HG02970 (cell line): ENCODE measurements around the gene RPL22L1.
"Not testable (repeated sequence)": the region's sequence is repeated elsewhere in the genome, so short reads cannot be mapped to it uniquely, and the experiment has no call there.

Experiments
- ATAC-seq: cut with Tn5 transposase; IDR thresholded peaks from one replicate; pipeline ENCODE4 v1.9.1; 2021; ENCODE audit warnings: mild to moderate bottlenecking, moderate library complexity, moderate number of reproducible peaks; ENCODE audit not compliant: unreplicated experiment, low FRiP score

Gene RPL22L1

DNA sequence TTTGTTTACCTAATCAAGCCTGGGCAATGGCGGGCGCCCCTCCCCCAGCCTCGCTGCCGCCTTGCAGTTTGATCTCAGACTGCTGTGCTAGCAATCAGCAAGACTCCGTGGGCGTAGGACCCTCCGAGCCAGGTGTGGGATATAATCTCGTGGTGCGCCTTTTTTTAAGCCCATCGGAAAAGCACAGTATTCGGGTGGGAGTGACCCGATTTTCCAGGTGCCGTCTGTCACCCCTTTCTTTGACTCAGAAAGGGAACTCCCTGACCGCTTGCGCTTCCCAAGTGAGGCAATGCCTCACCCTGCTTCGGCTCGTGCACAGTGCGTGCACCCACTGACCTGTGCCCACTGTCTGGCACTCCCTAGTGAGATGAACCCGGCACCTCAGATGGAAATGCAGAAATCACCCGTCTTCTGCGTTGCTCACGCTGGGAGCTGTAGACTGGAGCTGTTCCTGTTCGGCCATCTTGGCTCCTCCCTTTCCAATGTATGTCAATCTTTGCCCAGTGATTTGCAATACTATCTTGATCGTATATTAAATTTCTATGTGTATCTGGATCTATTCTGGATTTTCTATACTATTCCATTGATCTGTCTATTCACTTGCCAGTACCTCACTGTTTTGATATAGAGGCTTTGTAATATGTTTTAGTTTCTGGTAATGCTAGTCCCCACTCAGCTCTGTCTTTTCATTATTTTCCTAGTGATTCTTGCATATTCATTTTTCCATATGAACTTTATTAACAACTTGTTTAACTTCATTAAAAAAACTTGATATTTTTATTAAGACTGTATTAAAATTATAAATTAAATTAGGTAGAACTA, 14.3 kb upstream of the RPL22L1 start:
- ATAC-seq = not testable (repeated sequence)

DNA sequence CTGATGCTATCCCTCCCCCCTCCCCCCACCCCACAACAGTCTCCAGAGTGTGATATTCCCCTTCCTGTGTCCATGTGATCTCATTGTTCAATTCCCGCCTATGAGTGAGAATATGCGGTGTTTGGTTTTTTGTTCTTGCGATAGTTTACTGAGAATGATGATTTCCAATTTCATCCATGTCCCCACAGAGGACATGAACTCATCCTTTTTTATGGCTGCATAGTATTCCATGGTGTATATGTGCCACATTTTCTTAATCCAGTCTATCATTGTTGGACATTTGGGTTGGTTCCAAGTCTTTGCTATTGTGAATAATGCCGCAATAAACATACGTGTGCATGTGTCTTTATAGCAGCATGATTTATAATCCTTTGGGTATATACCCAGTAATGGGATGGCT, 8.7 kb upstream of the RPL22L1 start:
- not testable (repeated sequence) for ATAC-seq

DNA sequence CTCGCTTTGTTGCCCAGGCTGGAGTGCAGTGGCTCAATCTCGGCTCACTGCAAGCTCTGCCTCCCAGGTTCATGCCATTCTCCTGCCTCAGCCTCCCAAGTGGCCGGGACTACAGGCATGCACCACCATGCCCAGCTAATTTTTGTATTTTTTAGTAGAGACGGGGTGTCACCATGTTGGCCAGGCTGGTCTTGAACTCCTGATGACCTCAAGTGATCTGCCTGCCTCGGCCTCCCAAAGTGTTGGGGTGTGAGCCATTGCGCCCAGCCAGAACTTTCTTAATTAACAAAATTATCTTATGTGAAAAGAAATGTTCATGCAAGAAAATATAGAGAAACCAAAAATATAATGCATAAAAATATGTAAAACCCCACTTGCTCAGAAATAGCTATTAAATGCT, 7.3 kb upstream of the RPL22L1 start:
- not testable (repeated sequence) for ATAC-seq

DNA sequence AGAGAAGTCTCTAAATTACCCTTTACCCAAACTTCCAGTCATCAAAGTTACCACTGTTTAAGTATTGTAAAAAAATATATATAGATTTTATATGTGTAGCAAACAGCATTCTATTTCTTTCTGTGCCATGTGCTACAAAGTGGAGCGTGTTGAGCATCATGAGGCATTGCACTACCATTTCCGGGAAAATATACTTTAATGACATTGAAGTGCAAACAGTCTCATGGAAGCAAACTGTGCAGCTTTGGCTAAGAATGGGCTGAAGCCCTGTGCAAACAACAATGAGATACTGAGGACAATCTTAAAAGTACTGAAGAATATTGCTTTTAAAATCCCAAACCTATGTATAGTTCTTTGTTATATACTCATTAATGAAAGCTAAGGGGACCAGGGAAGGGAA, 6.5 kb upstream of the RPL22L1 start:
- no peak for ATAC-seq

DNA sequence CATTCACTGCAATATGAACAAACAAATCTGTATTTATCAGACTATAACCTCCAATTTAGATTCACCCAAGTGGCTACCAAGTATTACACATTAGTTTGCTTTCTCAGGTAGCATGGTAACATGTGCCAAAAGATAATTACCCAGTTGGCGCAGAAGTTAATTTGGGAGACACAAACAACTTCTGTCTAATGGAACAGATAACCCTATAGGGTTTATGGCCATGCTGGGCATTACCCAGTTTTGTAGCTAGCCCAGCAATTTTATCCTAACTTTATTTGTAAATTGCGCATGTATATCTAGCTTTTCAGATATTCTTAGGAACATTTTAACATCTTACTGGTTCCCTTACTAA, 780 bp downstream of the RPL22L1 start:
- no peak for ATAC-seq

DNA sequence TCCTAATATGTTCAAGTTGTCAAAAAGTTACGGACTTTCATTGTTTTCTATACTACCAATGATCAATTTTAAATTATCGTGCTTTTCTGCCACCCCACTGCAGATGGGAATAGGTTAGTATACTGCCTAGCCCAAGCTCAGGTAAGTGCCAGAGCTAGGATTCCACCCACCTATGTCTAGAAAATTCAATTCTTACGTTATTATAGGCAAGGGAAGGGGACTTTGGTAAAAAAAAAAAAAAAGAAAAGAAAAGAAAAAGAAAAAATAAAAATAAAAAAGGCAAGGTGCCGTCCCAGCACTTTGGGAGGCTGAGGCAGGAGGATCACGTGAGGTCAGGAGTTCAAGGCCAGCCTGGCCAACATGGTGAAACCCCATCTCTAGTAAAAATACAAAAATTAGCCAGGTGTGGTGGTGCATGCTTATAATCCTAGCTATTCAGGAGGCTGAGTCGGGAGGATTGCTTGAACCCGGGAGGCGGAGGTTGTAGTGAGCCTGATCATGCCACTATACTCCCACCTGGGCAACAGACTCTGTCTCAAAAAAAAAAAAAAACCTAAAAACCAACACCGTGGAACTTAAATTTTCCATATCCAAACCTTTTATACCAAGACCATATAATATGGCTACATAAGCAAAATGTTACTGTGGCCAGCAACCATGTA, 1.3 kb downstream of the RPL22L1 start:
- ATAC-seq = no peak

DNA sequence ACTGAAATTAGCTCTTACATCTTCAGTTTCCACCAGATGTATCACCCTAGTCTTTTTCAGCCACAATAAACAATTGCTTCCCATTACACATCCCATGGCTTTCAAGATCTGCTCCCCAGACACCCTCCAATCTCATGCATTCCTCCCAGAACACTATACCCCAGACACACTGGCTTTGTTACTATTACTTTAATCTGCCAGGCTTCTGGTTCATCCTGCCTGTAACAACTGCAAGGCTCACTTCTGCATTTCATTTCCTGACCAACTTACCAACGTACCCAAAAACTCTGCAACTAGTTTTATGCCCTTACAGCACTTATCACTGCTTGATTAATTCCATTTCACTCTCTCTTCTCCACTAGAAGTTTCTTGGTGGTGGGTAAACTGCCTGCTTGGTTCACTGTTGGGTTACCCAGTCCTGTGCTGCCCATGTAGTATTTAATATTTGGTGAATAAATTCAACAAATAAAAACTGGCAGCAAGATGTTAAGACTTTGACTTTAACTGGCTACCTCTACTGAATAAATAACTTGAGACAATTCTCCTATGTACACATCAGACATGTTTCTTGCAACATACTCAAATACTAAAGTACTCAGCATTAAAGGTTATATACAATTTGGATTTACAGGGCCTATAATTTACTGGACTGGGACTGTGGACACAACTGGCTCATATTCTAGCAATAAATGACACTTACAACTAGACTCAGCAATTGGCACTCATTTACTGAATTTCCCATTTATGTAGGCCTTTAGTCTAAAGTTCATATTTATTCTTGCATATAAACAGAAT, 2.7 kb downstream of the RPL22L1 start:
- no peak for ATAC-seq

DNA sequence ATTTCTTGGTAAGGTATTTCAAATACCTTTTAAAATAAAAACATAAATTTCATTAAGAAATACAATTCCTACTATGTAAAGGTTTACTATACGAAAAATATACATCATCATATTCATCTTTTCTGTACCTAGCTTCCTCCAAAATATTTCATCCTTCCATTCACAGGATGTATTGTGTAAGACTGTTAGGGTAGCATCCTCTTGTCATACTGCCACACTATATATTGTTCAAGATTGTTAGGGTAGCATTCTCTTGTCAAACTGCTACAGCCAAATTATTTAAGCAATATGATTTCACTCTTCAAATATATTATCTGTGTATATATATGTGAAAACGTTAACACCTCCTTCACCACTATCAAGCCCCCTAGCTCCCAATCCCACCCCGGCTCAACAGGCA, 3.5 kb downstream of the RPL22L1 start:
- ATAC-seq = no peak

DNA sequence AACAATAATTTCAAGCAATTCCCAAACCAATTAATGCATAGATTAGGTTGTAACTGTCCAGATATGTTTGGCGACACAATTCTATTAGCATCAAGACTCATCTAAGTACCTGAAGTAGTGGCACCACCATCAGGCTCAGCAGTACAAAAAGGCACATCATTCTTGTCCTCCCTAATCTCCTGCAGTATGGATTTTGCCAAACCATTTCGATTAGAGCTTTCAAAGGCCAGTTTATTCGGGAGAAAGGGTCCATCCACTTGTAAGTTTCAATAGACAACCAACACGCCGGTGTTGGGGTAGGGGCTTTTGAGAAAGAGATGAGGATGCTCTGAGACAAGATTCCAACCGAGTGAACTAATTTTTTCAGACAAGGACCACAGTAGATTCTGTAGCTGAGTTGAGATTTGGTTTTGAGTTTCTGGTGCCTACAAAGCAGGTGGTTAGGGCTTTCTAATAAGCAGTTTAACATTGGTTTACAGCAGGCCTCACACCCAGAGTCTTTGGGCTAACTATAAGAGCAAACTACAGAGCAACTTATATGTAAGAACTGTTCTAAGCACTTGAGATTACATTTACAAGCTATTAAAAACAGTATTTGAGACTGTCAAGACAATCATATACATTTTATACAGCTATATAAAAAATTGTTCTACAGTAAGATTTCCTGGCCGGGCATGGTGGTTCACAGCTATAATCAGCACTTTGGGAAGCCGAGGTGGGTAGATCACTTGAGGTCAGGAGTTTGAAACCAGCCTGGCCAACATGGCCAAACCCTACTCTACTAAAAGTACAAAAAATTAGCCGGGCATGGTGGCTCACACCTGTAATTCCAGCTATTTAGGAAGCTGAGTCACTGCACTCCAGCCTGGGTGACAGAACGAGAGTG, 4.5 kb downstream of the RPL22L1 start:
- no peak for ATAC-seq

DNA sequence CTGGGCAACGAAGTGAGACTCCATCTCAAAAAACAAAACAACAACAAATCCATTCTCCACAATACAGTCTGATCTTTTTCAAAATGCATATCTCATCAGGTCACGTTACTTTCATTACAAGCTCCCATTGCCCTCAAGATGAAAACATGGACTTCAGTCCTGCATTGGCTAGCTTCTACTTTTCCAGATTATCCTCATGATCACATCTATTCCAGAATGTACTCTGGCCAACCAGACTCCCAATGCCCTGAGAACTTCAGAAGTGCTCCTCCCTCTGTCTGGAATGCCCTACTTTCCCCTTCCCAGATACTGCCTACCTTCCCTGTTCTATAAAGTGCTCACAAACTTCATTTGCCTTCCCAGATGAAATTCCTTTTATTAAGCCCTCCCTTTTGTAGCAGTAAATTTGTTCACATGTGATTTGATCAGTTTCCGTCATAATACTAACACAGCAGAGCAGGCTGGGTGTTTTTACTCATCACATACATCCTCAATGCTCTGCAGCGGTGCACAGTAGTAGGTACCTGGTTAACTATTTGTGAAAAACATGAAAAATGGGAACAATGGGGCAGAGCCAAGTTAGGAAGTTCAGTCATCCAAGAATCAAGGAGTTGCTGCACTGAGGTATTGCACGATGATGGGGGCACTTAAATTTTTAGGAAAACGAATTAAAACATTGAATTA, 5.3 kb downstream of the RPL22L1 start:
- no peak for ATAC-seq

DNA sequence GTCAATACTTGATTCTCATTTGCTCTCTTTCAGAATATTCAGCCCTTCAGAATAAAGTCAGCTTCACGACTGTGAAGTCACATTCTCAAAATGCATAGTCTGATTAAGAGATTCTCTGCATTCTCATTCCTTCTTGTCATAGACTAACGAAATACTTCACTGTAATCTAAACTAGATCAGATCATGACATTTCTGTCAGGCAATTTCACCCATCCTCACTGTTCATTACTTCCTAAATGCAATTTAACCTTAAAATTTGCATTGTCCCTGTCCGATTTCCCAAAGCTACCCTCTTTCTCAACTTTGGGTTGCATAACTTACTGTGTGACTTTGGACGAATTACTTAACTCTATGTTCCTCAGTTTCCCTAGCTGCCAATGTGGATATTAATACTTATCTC, 6.2 kb downstream of the RPL22L1 start:
- no peak for ATAC-seq

DNA sequence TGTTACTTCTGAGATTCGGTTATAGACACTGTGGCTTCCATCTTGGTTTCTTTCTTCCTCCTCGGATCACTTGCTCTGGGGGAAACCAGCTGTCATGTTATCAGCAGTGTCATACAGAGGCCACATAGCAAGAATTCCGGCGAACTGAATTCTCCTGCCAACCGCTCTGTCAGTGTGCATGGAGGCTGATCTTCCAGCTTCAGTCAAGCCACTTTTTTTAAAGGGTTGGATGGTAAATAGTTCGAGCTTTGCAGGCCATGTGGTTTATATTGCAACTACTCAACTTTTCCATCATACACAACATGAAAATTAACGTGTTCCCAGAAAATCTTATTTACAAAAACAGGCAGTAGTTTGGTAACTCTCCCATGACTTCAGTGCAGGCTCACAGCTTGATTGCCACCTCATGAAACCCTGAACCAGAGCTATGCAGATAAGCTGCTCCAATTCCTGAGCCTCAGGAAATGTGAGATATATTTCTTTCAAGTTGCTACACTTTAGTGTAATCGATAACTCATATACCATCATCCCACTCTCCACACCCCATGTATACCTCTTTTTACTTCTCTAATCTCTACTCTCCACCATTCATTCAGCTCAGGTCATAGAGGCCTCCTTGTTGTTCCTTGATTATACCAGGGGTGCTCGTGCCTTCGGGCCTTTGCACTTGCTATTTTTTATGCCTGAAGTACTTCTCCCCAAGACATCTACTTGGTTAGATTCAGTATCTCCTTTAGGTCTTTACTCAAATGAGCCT, 7.2 kb downstream of the RPL22L1 start:
- no peak for ATAC-seq

DNA sequence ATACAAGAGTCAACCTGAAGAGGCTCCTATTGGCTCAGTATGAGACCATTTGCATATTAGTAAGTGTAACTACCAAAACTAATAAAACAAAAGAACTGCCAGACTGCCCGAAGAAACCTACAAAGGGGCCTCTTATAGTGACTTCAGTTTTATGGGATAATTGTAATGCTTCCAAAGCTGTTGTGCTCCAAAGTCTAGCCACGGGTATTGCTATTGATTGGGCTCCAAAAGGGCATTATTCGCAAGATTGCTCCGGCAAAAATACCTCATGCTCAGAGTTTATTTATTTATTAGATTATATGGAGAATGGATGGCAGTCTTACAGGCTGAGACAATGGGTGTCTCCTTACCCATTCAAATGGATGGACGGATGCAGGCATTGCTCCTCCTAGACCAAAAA, 11.4 kb downstream of the RPL22L1 start:
- no peak for ATAC-seq

DNA sequence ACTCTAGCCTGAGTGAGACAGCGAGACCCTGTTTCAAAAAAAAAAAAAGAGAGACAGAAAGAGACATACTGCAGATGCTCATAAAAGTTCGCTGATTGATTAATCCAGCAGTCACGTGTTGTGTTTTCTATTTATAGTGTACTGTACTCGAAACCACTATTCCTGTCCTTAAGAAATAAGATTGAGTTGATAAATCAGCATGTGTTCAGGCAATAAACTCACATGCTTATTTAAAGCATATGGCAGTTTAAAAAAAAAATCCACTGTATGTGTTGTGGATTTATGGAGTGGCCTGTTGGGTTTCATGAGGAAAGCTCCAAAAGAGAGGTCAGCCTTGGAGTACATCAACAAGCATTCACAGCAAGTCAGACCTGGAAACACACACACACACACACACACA, 17.7 kb downstream of the RPL22L1 start:
- ATAC-seq = no peak

DNA sequence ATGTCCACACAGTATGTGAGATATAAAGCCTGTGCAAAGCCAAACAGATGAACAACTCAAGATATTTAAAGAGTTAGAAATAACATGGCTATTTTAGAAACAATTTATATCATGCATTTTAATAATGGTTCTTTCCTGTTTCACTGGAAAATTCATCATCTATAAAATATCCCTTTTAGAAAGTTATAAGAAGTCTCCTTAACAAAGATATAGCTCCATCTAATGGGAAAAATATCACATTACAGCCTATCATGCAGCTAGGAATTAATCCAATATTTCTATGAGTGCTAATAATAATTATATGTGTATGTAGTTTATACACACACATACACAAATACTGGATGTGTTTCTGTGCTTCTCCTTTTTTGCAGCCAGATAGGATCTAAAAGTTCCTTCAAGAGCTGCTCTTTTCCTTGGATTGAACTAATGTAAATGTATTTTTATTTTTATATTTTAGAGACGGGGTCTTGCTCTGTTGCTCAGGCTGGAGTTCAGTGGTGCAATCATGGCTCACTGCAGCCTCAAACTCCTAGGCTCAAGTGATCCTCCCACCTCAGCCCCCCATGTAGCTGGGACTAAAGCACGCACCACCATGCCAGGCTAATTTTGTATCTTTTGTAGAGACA, 21.6 kb downstream of the RPL22L1 start:
- ATAC-seq = no peak

DNA sequence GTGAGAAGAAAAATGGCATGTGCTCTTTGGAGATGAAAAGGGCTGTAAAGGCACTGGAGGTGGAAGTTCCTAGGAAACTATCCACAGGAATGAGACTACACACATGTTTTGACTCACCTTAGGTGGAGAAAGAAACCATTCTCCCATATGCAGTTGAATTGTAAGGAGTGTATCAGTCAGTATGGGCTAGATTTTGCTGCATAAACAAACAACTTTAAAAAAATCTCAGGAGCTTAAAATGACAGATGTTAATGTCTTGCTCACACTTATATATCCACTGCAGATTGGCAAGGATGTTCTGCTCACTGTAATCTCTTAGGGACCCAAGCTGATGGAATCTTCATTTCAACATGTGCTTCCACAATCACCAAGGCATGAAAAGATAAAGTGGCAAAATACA, 25.6 kb downstream of the RPL22L1 start:
- ATAC-seq = no peak

DNA sequence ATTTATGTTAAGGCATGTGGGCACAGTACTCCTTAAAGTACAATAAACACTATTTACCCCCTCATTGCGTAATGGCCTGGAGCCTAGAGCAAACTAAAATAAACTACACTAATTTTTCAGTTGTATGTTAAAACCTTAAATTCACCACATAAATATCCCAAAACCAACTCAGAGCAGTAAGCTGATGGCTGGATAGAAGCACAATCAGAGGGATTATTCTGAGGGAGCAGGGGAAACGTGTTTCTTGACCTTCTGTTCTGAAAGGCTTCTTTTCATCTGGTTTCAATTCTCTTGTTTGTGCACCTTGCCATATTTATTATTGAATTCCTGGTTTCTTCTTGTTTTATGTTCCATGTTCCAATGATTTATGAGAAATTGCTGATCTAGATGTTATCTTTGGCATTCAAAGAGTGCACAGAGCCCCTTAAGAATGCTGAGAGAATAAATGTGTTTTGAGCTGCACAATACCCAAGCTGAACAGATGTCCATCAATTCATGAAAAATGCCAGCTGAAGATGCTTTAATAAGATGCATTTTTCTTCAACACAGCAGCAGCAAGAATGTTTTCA, 29.6 kb downstream of the RPL22L1 start:
- ATAC-seq = no peak

DNA sequence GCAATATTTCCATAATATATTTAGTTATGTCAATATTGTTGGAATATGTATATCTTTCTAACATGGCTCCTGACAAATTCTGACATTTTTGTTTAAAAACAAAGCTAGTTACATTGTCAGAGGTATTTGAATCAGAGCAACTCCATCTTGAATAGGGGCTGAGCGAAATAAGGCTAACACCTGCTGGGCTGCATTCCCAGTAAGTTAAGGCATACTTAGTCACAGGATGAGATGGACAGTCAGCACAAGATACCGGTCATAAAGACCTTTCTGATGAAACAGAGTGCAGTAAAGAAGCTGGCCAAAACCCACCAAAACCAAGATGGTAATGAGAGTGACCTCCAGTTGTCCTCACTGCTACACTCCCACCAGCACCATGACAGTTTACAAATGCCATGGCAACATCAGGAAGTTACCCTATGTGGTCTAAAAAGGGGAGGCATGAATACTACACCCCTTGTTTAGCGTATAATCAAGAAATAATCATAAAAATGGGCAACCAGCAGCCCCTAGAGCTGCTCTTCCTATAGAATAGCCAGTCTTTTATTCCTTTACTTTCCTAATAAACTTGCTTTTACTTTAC, 30.4 kb downstream of the RPL22L1 start:
- no peak for ATAC-seq
